H1 (cell line): ENCODE measurements around the gene SPOCD1. TPM values are rescaled to one million over a fixed set of nuclear protein-coding genes. Genes with fewer than 3 reads are reported as not detected.

Source experiments
- CTCF ChIA-PET: fragments of 300-600 bp; sonication (Branson Sonifier 250); formaldehyde crosslinking; loops from one replicate; lab custom pipeline; 2021; ENCODE audit not compliant: partially characterized antibody; lab: Charles Lee
- POLR2A ChIA-PET: fragments of 300-600 bp; sonication (Branson Sonifier 250); formaldehyde crosslinking; loops from one replicate; lab custom pipeline; 2021; ENCODE audit warnings: inconsistent platforms; ENCODE audit not compliant: partially characterized antibody; lab: Charles Lee
- DNase-seq, 2 experiments: peaks; one replicate each; pipeline versions ENCODE4 v3.0.0 to v3.0.0-alpha.2; 2010 to 2022; ENCODE audit warnings: low spot score in 2 of 2, low read depth in 1 of 2, mixed read lengths in 1 of 2
- FAIRE-seq: peaks from 2 replicates; lab custom pipeline; 2011; peaks lifted over from hg19 to GRCh38; lab: Jason Lieb, UNC
- H2AFZ ChIP-seq: 2 replicates; pipeline ENCODE4 v1.8.1; 2012; ENCODE audit warnings: low read length, inconsistent platforms
- H2AK5ac ChIP-seq: 2 replicates; pipeline ENCODE4 v1.6.1; 2013; ENCODE audit warnings: low read depth, low read length
- H2BK120ac ChIP-seq: replicated peaks from 2 replicates; pipeline ENCODE3; 2013; ENCODE audit warnings: low read depth, low read length, inconsistent platforms
- H2BK12ac ChIP-seq: 2 replicates; pipeline ENCODE4 v1.6.1; 2013; ENCODE audit warnings: low read depth, low read length
- H2BK15ac ChIP-seq: 2 replicates; pipeline ENCODE4 v1.6.1; 2013; ENCODE audit warnings: low read length
- H2BK20ac ChIP-seq: 2 replicates; pipeline ENCODE4 v1.6.1; 2013; ENCODE audit warnings: low read length
- H2BK5ac ChIP-seq: 2 replicates; pipeline ENCODE4 v1.6.1; 2013; ENCODE audit warnings: low read depth, low read length
- H3K14ac ChIP-seq: 2 replicates; pipeline ENCODE4 v1.6.1; 2013; ENCODE audit warnings: inconsistent platforms; ENCODE audit not compliant: insufficient read length
- H3K18ac ChIP-seq: 2 replicates; pipeline ENCODE4 v1.6.1; 2013; ENCODE audit warnings: low read length; ENCODE audit errors: extremely low read depth
- H3K23ac ChIP-seq: 2 replicates; pipeline ENCODE4 v1.6.1; 2013; ENCODE audit warnings: inconsistent platforms; ENCODE audit not compliant: insufficient read length
- H3K23me2 ChIP-seq: 2 replicates; pipeline ENCODE4 v1.6.1; 2013; ENCODE audit warnings: low read depth, low read length
- H3K27ac ChIP-seq: 2 replicates; pipeline ENCODE4 v1.6.1; 2011; ENCODE audit warnings: low read depth, low read length, inconsistent platforms
- H3K27me3 ChIP-seq, 4 experiments: replicated peaks in 1 of 4; 1 replicate in 1 of 4; 2 replicates in 3 of 4; pipeline versions ENCODE4 v1.6.1 to v1.8.1; 2011 to 2013; ENCODE audit warnings: low read length in 3 of 4, mild to moderate bottlenecking in 3 of 4, inconsistent platforms in 2 of 4, mixed read lengths in 2 of 4, moderate library complexity in 1 of 4; ENCODE audit not compliant: control insufficient read depth in 3 of 4, insufficient read depth in 3 of 4; ENCODE audit errors: extremely low read depth in 1 of 4
- H3K36me3 ChIP-seq, 4 experiments: 2 replicates each; pipeline versions ENCODE4 v1.6.1 to v1.8.1; 2011 to 2013; ENCODE audit warnings: mild to moderate bottlenecking in 4 of 4, low read length in 3 of 4, moderate library complexity in 2 of 4, control low read depth in 1 of 4, inconsistent platforms in 1 of 4; ENCODE audit not compliant: insufficient read depth in 4 of 4, control insufficient read depth in 2 of 4
- H3K4ac ChIP-seq: replicated peaks from 2 replicates; pipeline ENCODE3; 2013; ENCODE audit warnings: low read length, low read depth, mixed read lengths, inconsistent platforms; ENCODE audit not compliant: insufficient read length
- H3K4me1 ChIP-seq, 4 experiments: replicated peaks in 1 of 4; 1 replicate in 1 of 4; 2 replicates in 3 of 4; pipeline versions ENCODE4 v1.6.1 to v1.8.1; 2011 to 2013; ENCODE audit warnings: low read length in 3 of 4, inconsistent platforms in 2 of 4, mixed read lengths in 1 of 4; ENCODE audit not compliant: insufficient read depth in 4 of 4, control insufficient read depth in 3 of 4
- H3K4me2 ChIP-seq, 2 experiments: 2 replicates each; pipeline versions ENCODE4 v1.6.1 to v1.8.1; 2011 to 2013; ENCODE audit warnings: low read depth in 2 of 2, low read length in 2 of 2, control low read depth in 1 of 2, inconsistent platforms in 1 of 2, mild to moderate bottlenecking in 1 of 2; ENCODE audit not compliant: insufficient read depth in 1 of 2
- H3K4me3 ChIP-seq, 4 experiments: fragments of 200-600, 300-600 bp in 1 of 4; sonication (generic), shearing (Covaris generic), sonication (Bioruptor Twin) in 1 of 4; 2 replicates each; pipeline versions ENCODE4 v1.5.1 to v1.8.1; 2011 to 2016; ENCODE audit warnings: low read length in 4 of 4, low read depth in 3 of 4, control low read depth in 2 of 4, inconsistent platforms in 2 of 4, mild to moderate bottlenecking in 2 of 4, mixed read lengths in 1 of 4, moderate library complexity in 1 of 4; ENCODE audit not compliant: insufficient read depth in 2 of 4; ENCODE audit errors: extremely low read depth in 1 of 4
- H3K56ac ChIP-seq: replicated peaks from 2 replicates; pipeline ENCODE3; 2013; ENCODE audit warnings: low read depth, mild to moderate bottlenecking, mixed read lengths, low read length, inconsistent platforms; ENCODE audit not compliant: insufficient read length
- H3K79me1 ChIP-seq: 2 replicates; pipeline ENCODE4 v1.6.1; 2013; ENCODE audit warnings: low read depth, low read length, control low read depth
- H3K79me2 ChIP-seq, 2 experiments: 2 replicates each; pipeline versions ENCODE4 v1.6.1 to v1.8.1; 2012 to 2013; ENCODE audit warnings: low read length in 2 of 2, mild to moderate bottlenecking in 2 of 2, inconsistent platforms in 1 of 2; ENCODE audit not compliant: insufficient read depth in 2 of 2, control insufficient read depth in 1 of 2
- H3K9ac ChIP-seq, 4 experiments: replicated peaks in 1 of 4; 1 replicate in 1 of 4; 2 replicates in 3 of 4; pipeline versions ENCODE4 v1.6.1 to v1.8.1; 2011 to 2013; ENCODE audit warnings: low read depth in 3 of 4, low read length in 3 of 4, control low read depth in 2 of 4, mild to moderate bottlenecking in 2 of 4, moderate library complexity in 2 of 4, inconsistent platforms in 1 of 4; ENCODE audit errors: extremely low read depth in 1 of 4
- H3K9me3 ChIP-seq, 2 experiments: 2 replicates each; pipeline versions ENCODE4 v1.6.1 to v1.8.1; 2012 to 2013; ENCODE audit warnings: mild to moderate bottlenecking in 2 of 2, moderate library complexity in 2 of 2, control low read depth in 1 of 2, inconsistent platforms in 1 of 2, low read depth in 1 of 2, low read length in 1 of 2, mixed read lengths in 1 of 2; ENCODE audit not compliant: insufficient read depth in 2 of 2
- H4K20me1 ChIP-seq, 2 experiments: replicated peaks in 1 of 2; 2 replicates each; pipeline versions ENCODE3 to v1.8.1; 2011 to 2013; ENCODE audit warnings: inconsistent platforms in 2 of 2, low read length in 2 of 2, mild to moderate bottlenecking in 1 of 2; ENCODE audit not compliant: insufficient read depth in 2 of 2, control insufficient read depth in 1 of 2
- H4K5ac ChIP-seq: 2 replicates; pipeline ENCODE4 v1.6.1; 2013; ENCODE audit warnings: low read length, low read depth, mixed read lengths, inconsistent platforms; ENCODE audit not compliant: insufficient read length
- H4K8ac ChIP-seq: 2 replicates; pipeline ENCODE4 v1.8.0; 2013; ENCODE audit warnings: mild to moderate bottlenecking, moderate library complexity, low read length, inconsistent platforms; ENCODE audit not compliant: insufficient read depth; ENCODE audit errors: extremely low read depth
- H4K91ac ChIP-seq: replicated peaks from 2 replicates; pipeline ENCODE3; 2013; ENCODE audit warnings: low read length, mixed read lengths, inconsistent platforms; ENCODE audit not compliant: insufficient read length
- ATF2 ChIP-seq: IDR thresholded peaks from 2 replicates; pipeline ENCODE4 v1.6.1; 2012; ENCODE audit warnings: low read length, inconsistent platforms
- BCL11A ChIP-seq, 2 experiments: IDR thresholded peaks; one replicate each; pipeline ENCODE4 v1.6.1; 2011; ENCODE audit warnings: low read depth in 2 of 2, low read length in 2 of 2, mild to moderate bottlenecking in 2 of 2
- CBX5 ChIP-seq: fragments of 300-800, 300-1000 bp; sonication (generic); IDR thresholded peaks from 2 replicates; pipeline ENCODE4 v1.7.1; 2016; ENCODE audit warnings: antibody characterized with exemption, low read length, low read depth
- CREB1 ChIP-seq: IDR thresholded peaks from 2 replicates; pipeline ENCODE4 v1.6.1; 2012; ENCODE audit warnings: inconsistent platforms
- CTCF ChIP-seq, 3 experiments: IDR thresholded peaks; 1 replicate in 2 of 3; 2 replicates in 1 of 3; pipeline versions ENCODE4 v1.5.1 to v1.6.1; 2011; ENCODE audit warnings: low read length in 3 of 3, mild to moderate bottlenecking in 3 of 3, inconsistent platforms in 2 of 3, low read depth in 1 of 3, moderate library complexity in 1 of 3; ENCODE audit not compliant: insufficient read depth in 1 of 3; ENCODE audit errors: control extremely low read depth in 1 of 3
- FOSL1 ChIP-seq: IDR thresholded peaks from 2 replicates; pipeline ENCODE4 v1.6.1; 2011; ENCODE audit warnings: mild to moderate bottlenecking, low read depth, low read length, moderate library complexity; ENCODE audit not compliant: insufficient read depth
- JUND ChIP-seq: IDR thresholded peaks from 2 replicates; pipeline ENCODE4 v1.6.1; 2011; ENCODE audit warnings: mild to moderate bottlenecking, improper control_type of control experiment, low read length
- KDM5A ChIP-seq: fragments of 200-600 bp; IDR thresholded peaks from 2 replicates; pipeline ENCODE4 v1.7.1; 2012; ENCODE audit warnings: mild to moderate bottlenecking, low read length, inconsistent platforms, mixed read lengths
- RFX5 ChIP-seq: IDR thresholded peaks from 2 replicates; pipeline ENCODE4 v1.6.1; 2011; ENCODE audit warnings: low read depth, low read length, improper control_type of control experiment, borderline replicate concordance
- WGBS, 2 experiments: shearing (Covaris generic) in 1 of 2; methylation state at CpG; one replicate each; pipeline versions ENCODE4 v1.1.6 to v1.1.7; 2013 to 2015; ENCODE audit warnings: low lambda C conversion rate in 2 of 2, mixed read lengths in 2 of 2, inconsistent platforms in 1 of 2, low coverage in 1 of 2, missing lambda C conversion rate in 1 of 2; ENCODE audit not compliant: insufficient replicate concordance in 2 of 2, insufficient coverage in 1 of 2, insufficient read length in 1 of 2; ENCODE audit errors: extremely low coverage in 1 of 2, missing lambda C conversion rate in 1 of 2; 5-methylcytosine and 5-hydroxymethylcytosine counted together
- polyA plus RNA-seq, 7 experiments: library from polyadenylated mRNA; depleted of rRNA in 3 of 7; stranded (reverse) in 5 of 7; unstranded in 2 of 7; fragments of >200 nt in 5 of 7; fragments of 200-250 nt in 2 of 7; gene quantifications; 1 replicate in 5 of 7; 2 replicates in 1 of 7; 4 replicates in 1 of 7; pipeline versions ENCODE4 v1.2.1 to v1.2.3, GENCODE V29; 2011 to 2013; ENCODE audit warnings: missing spikeins in 2 of 7, mixed read lengths in 2 of 7
- total RNA-seq: library from RNA; stranded (reverse); fragmentation: NEBNext Ultra II Directional; extraction: Animal tissue kit (Norgen Biotek cat#: 25700); gene quantifications from 2 replicates; pipeline ENCODE4 v1.2.1, GENCODE V29; 2021

The SPOCD1 gene
- total and polyA plus RNA-seq, 2 of the 8 experiments (the other 6 are each of a cell fraction or from before 2014, with no cell fraction given), result 1.8 to 2.9 TPM

- Histone ChIP-seq H4K8ac (no peak overlapping the region), H2BK120ac (no peak overlapping the region), H3K4me3 (no peak overlapping the region), H3K4me1 (no peaks in the 10 kb centered on the region), H2BK5ac (no peak overlapping the region), H3K79me2 (no peaks in the 10 kb centered on the region), H3K14ac (no peak overlapping the region), H2BK20ac (no peak overlapping the region), H3K18ac (no peak overlapping the region), H2AFZ (no peak overlapping the region), H3K23ac (no peak overlapping the region), H3K36me3 (no peaks in the 10 kb centered on the region), H2AK5ac (no peak overlapping the region), H3K79me1 (no peaks in the 10 kb centered on the region), H4K20me1 (no peaks in the 10 kb centered on the region), H4K5ac (no peak overlapping the region), H2BK12ac (no peak overlapping the region), H3K9ac (no peak overlapping the region), H3K9me3 (no peaks in the 10 kb centered on the region), H3K27me3 (no peaks in the 10 kb centered on the region), H3K27ac (no peak overlapping the region), H2BK15ac (no peak overlapping the region), H4K91ac (no peak overlapping the region), H3K23me2 (no peaks in the 10 kb centered on the region), H3K4me2 (no peak overlapping the region), H3K56ac (no peak overlapping the region), H3K4ac (no peak overlapping the region)
- ChIA-PET POLR2A (no interaction called here), CTCF (interaction anchor here (0.7 to 4.1 kb wide), 5 partner anchors 21 to 167 kb away, joined by 3 to 20 read pairs (median 3); partner anchors contain the start of gene SPOCD1)
- 91% methylated on average over 9 of the region's 9 CpGs; no CpG with 5 or more reads in 1 of the 2 experiments for WGBS, 2 experiments
- DNase-seq (no peak), FAIRE-seq (no peak)
- TF ChIP-seq ATF2 (no peak), JUND (no peak), KDM5A (no peak), CBX5 (no peak), FOSL1 (no peak), BCL11A (IDR thresholded peaks at IDR 0.05; ENCODE audit: low read depth in 2 of 2, low read length in 2 of 2) (no peak), CTCF (IDR thresholded peaks at IDR 0.05; ENCODE audit: control extremely low read depth in 1 of 3, insufficient read depth in 1 of 3, low read depth in 1 of 3, low read length in 3 of 3) (no peak), CREB1 (no peak), RFX5 (no peak)
Observed at GRCh38 chr1:31837451-31838158, 21.8 kb upstream of the SPOCD1 start.
